Measurements from ENCODE around the gene AGR2. TPM values are rescaled to one million over a fixed set of nuclear protein-coding genes. Genes with fewer than 3 reads are reported as not detected.

AGR2 gene
- total and polyA plus RNA-seq, 2 of the 4 experiments (the other 2 are of a cell fraction): not detected

- H3K27me3 ChIP-seq (ENCODE audit: control insufficient read depth, insufficient read depth, low read length): no peaks in the 10 kb centered on the region
- dilution Hi-C loops (cut with HindIII; ENCODE audit: low sequenced_read_pairs, unreplicated experiment): no loop called here
- H2BK20ac ChIP-seq (ENCODE audit: low read depth, low read length): no peak overlapping the region
- H4K91ac ChIP-seq (ENCODE audit: insufficient read depth, low read depth, low read length): no peak overlapping the region
- H3K36me3 ChIP-seq (ENCODE audit: control insufficient read depth, insufficient read depth, low read length): no peaks in the 10 kb centered on the region
- no peak overlapping the region for H3K4ac ChIP-seq (ENCODE audit: low read depth, low read length)
- H3K9ac ChIP-seq (ENCODE audit: low read depth, low read length): no peak overlapping the region
- peaks cover 4% of the 10 kb centered on the region; the same call in 1 of the 2 replicates for H3K4me1 ChIP-seq (ENCODE audit: control insufficient read depth, insufficient read depth, low read length)
- H3K14ac ChIP-seq (replicated peaks; ENCODE audit: low read depth, low read length): no peak overlapping the region
- BruUV-seq (replicated peaks): no TSS peak
- no peak overlapping the region for H2AK5ac ChIP-seq (ENCODE audit: low read depth, low read length)
- no peak overlapping the region for H2BK15ac ChIP-seq (ENCODE audit: low read depth, low read length)
- H4K20me1 ChIP-seq (ENCODE audit: insufficient read depth, low read length): no peaks in the 10 kb centered on the region
- H3K9me1 ChIP-seq (ENCODE audit: insufficient read depth, low read length): no peaks in the 10 kb centered on the region
- POLR2A ChIA-PET (ENCODE audit: unreplicated experiment): no interaction called here
- in situ Hi-C loops (cut with MboI; ENCODE audit: low sequenced_read_pairs): no loop called here
- H2AK9ac ChIP-seq (replicated peaks; ENCODE audit: low read depth, low read length, poor library complexity): no peak overlapping the region
- H3K27ac ChIP-seq (ENCODE audit: insufficient read depth, low read length): no peak overlapping the region
- no peak overlapping the region for H3K18ac ChIP-seq (ENCODE audit: low read depth, low read length)
- peak; percentile 75 for ATAC-seq (ENCODE audit: low read depth)
- no peak overlapping the region for H3K4me3 ChIP-seq (ENCODE audit: insufficient read depth, low read depth, low read length)
- H2AFZ ChIP-seq (replicated peaks; ENCODE audit: low read length, poor library complexity): no peak overlapping the region
- no peak overlapping the region for H4K5ac ChIP-seq (ENCODE audit: low read depth, low read length)
- peak; percentile 74 for DNase-seq
- no peaks in the 10 kb centered on the region for H3K9me3 ChIP-seq (ENCODE audit: control insufficient read depth, insufficient read depth, low read length)
- H3K23ac ChIP-seq (ENCODE audit: low read depth, low read length): no peak overlapping the region
- no peak overlapping the region for H3K56ac ChIP-seq (ENCODE audit: extremely low read depth, insufficient read depth, low read length)
- H4K8ac ChIP-seq (ENCODE audit: low read depth in 2 of 2, low read length in 2 of 2): no peak overlapping the region
- no CpG with 5 or more reads among the region's 1 CpG for WGBS, 2 experiments (ENCODE audit: extremely low coverage in 2 of 2, insufficient read length in 1 of 2)
- no peak overlapping the region for H3K4me2 ChIP-seq (ENCODE audit: low read depth, low read length)
- H2BK5ac ChIP-seq (ENCODE audit: low read depth, low read length, poor library complexity, severe bottlenecking): no peak overlapping the region
- TF ChIP-seq ELK1 (IDR thresholded peaks at IDR 0.05; ENCODE audit: borderline replicate concordance, low read depth, low read length): no peak
- TF ChIP-seq BHLHE40 (IDR thresholded peaks at IDR 0.05; ENCODE audit: low read depth, low read length): no peak
- TF ChIP-seq POLR2A (IDR thresholded peaks at IDR 0.05; ENCODE audit: low read depth, low read length): no peak
- TF ChIP-seq CTCF (conservative IDR thresholded peaks at IDR 0.05; ENCODE audit: low read depth, low read length): no peak
- TF ChIP-seq MXI1 (IDR thresholded peaks at IDR 0.05; ENCODE audit: borderline replicate concordance, low read depth, low read length): no peak
- no peak for TF ChIP-seq MAFK (IDR thresholded peaks at IDR 0.05; ENCODE audit: low read depth, low read length)
- TF ChIP-seq, protein P1, sequence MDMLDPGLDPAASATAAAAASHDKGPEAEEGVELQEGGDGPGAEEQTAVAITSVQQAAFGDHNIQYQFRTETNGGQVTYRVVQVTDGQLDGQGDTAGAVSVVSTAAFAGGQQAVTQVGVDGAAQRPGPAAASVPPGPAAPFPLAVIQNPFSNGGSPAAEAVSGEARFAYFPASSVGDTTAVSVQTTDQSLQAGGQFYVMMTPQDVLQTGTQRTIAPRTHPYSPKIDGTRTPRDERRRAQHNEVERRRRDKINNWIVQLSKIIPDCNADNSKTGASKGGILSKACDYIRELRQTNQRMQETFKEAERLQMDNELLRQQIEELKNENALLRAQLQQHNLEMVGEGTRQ (IDR thresholded peaks at IDR 0.05; ENCODE audit: low read depth, low read length): no peak
- TF ChIP-seq RCOR1 (IDR thresholded peaks at IDR 0.05; ENCODE audit: insufficient replicate concordance, low read length): no peak
- no peak for TF ChIP-seq NFE2L2 (IDR thresholded peaks at IDR 0.05; ENCODE audit: low read depth, low read length)
- no peak for TF ChIP-seq RAD21 (IDR thresholded peaks at IDR 0.05; ENCODE audit: low read length)
- no peak for TF ChIP-seq CHD1 (IDR thresholded peaks at IDR 0.05; ENCODE audit: low read depth, low read length)
- no peak for TF ChIP-seq SMC3 (IDR thresholded peaks at IDR 0.05; ENCODE audit: low read depth, low read length)
- no peak for TF ChIP-seq RFX5 (IDR thresholded peaks at IDR 0.05; ENCODE audit: low read depth, low read length)
- TF ChIP-seq FOS (IDR thresholded peaks at IDR 0.05; ENCODE audit: low read depth, low read length): no peak
- no peak for TF ChIP-seq CEBPB (IDR thresholded peaks at IDR 0.05; ENCODE audit: low read depth, low read length)
- TF ChIP-seq MAZ (IDR thresholded peaks at IDR 0.05; ENCODE audit: borderline replicate concordance, low read depth, low read length): no peak
- no peak overlapping the region for H2BK120ac ChIP-seq (ENCODE audit: low read depth, low read length)
- CTCF ChIA-PET: interaction anchor here (1.0 kb wide), 1 partner anchor 101 kb away, joined by 3 read pairs; no protein-coding TSS in a partner anchor
- intact Hi-C loops (cut with micrococcal nuclease): no loop called here
- no peaks in the 10 kb centered on the region for H3K79me1 ChIP-seq (ENCODE audit: low read depth in 1 of 2, low read length in 2 of 2)
Measured at GRCh38 chr7:16817536-16817935, 12.7 kb upstream of the AGR2 start.
